Endothelial cell (in vitro differentiated cells): Measurements from ENCODE around the gene OTUD3. TPM values are rescaled to one million over a fixed set of nuclear protein-coding genes. Genes with fewer than 3 reads are reported as not detected.
"Not testable (repeated sequence)": the region's sequence is repeated elsewhere in the genome, so short reads cannot be mapped to it uniquely, and the experiment has no call there.

Source experiments
- DNase-seq: peaks from one replicate; pipeline ENCODE4 v3.0.0; 2021; ENCODE audit warnings: low spot score
- H3K27ac Mint-ChIP-seq: one replicate; pipeline ENCODE4 v1.8.0; 2021; ENCODE audit warnings: mixed read lengths, inconsistent platforms; ENCODE audit not compliant: unreplicated experiment
- H3K27me3 Mint-ChIP-seq: one replicate; pipeline ENCODE4 v1.8.0; 2021; ENCODE audit warnings: mild to moderate bottlenecking, moderate library complexity, mixed read lengths, inconsistent platforms; ENCODE audit not compliant: unreplicated experiment
- H3K36me3 Mint-ChIP-seq: one replicate; pipeline ENCODE4 v1.8.0; 2021; ENCODE audit warnings: mild to moderate bottlenecking, low read depth, mixed read lengths, inconsistent platforms; ENCODE audit not compliant: unreplicated experiment
- H3K4me1 Mint-ChIP-seq: one replicate; pipeline ENCODE4 v1.8.0; 2021; ENCODE audit warnings: mild to moderate bottlenecking, mixed read lengths, inconsistent platforms; ENCODE audit not compliant: unreplicated experiment
- H3K4me3 Mint-ChIP-seq: one replicate; pipeline ENCODE4 v1.8.0; 2021; ENCODE audit warnings: mild to moderate bottlenecking, mixed read lengths, inconsistent platforms; ENCODE audit not compliant: unreplicated experiment
- H3K9me3 Mint-ChIP-seq: one replicate; pipeline ENCODE4 v1.8.0; 2021; ENCODE audit warnings: mixed read lengths, inconsistent platforms; ENCODE audit not compliant: unreplicated experiment
- CTCF ChIP-seq: fragments of 200-600 bp; sonication (generic); IDR thresholded peaks from one replicate; pipeline ENCODE4 v1.5.0; 2021; ENCODE audit warnings: antibody characterized with exemption; ENCODE audit not compliant: unreplicated experiment
- total RNA-seq: library from RNA; stranded (reverse); fragmentation: NEBNext Ultra II Directional; extraction: Animal tissue kit (Norgen Biotek cat#: 25700); gene quantifications from one replicate; pipeline ENCODE4 v1.2.1, GENCODE V29; 2021; ENCODE audit not compliant: unreplicated experiment

OTUD3 gene
- total RNA-seq, 1 donor from 2014 or later = 12.1 TPM

- no peak for DNase-seq
- TF ChIP-seq CTCF = no peak
- H3K27ac Mint-ChIP-seq = no peak overlapping the region
- H3K4me3 Mint-ChIP-seq = no peak overlapping the region
- no peaks in the 10 kb centered on the region for H3K4me1 Mint-ChIP-seq
- H3K9me3 Mint-ChIP-seq = no peaks in the 10 kb centered on the region
- no peaks in the 10 kb centered on the region for H3K36me3 Mint-ChIP-seq
- peaks cover 3% of the 10 kb centered on the region for H3K27me3 Mint-ChIP-seq
Observed at GRCh38 chr1:19866758-19867157, 15.4 kb upstream of the OTUD3 start.

DNA sequence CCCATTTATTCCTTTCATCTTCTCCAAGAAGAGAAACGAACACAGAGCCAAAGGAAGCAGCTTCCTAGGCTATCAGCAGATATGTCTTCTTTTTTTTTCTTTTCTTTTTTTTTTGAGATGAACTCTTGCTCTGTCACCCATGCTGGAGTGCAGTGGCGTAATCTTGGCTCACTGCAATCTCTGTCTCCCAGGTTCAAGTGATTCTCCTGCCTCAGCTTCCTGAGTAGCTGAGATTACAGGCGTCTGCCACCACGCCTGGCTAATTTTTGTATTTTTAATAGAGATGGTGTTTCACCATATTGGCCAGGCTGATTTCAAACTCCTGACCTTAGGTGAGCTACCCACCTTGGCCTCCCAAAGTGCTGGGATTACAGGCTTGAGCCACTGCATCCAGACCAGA is 13.6 kb upstream of the OTUD3 start:
- H3K9me3 Mint-ChIP-seq, H3K27ac Mint-ChIP-seq, H3K4me3 Mint-ChIP-seq, DNase-seq, H3K4me1 Mint-ChIP-seq, H3K36me3 Mint-ChIP-seq, H3K27me3 Mint-ChIP-seq: not testable (repeated sequence)

DNA sequence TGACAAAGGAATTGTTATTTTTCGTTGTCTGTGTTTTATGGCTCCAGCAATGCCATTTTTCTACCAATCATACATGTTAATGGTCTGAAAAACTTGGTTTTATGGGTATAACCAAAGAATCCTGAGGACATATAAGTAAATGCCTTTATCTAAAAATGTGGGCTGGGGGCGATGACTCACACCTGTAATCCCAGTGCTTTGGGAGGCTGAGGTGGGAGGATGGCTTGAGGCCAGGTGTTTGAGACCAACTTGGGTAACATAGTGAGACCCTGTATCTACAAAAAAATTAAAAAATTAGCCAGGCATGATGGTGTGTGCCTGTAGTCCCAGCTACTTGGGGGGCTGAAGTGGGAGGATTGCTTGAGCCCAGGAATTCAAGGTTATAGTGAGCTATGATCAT is 12.7 kb upstream of the OTUD3 start:
- not testable (repeated sequence) for DNase-seq, H3K27me3 Mint-ChIP-seq, H3K9me3 Mint-ChIP-seq, H3K36me3 Mint-ChIP-seq, H3K27ac Mint-ChIP-seq, H3K4me1 Mint-ChIP-seq, H3K4me3 Mint-ChIP-seq

DNA sequence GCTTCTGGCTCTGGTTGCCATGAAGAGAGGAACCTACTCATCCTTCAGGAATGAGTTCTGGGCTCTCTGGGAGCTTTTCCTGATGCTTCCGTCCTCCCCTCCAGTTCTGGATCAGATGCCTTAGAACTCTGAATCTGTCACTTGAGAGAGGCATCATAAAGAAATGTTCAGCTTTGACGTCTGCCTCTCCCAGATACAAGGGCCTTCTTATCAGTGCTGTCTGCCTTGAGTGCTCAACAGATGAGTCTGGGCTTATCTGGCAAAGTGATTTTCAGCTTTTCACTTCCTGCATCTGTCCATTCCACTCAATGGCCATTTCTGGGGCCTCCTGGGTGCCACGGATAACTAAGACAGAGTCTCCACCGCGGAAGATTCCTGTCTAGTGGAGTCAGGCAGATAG is 12.3 kb upstream of the OTUD3 start:
- no peak overlapping the region for H3K4me3 Mint-ChIP-seq
- H3K9me3 Mint-ChIP-seq = no peaks in the 10 kb centered on the region
- no peak for TF ChIP-seq CTCF
- peaks cover 3% of the 10 kb centered on the region for H3K36me3 Mint-ChIP-seq
- peaks cover 5% of the 10 kb centered on the region for H3K27me3 Mint-ChIP-seq
- H3K4me1 Mint-ChIP-seq = peaks cover 5% of the 10 kb centered on the region
- H3K27ac Mint-ChIP-seq = no peak overlapping the region
- no peak for DNase-seq

DNA sequence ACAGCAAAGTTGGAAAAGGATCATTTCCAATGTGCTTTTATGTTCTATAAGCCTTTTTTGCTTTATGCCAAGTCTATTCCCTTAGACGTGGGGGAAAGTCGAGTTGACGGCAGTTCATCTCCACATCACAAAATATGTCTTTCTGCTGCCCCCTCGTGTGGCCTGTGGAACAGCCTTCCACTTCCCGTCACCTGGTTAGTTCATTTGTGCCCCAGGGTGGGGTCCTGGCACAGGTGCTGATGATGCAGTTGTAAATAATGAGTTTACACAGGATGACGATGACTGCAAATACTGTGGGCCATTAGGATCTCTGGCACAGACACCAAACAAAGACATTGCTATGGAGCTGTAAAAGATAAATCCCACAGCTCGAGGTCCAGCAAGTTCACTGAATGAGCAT is 10.0 kb upstream of the OTUD3 start:
- no peak for DNase-seq
- H3K4me1 Mint-ChIP-seq = peaks cover 5% of the 10 kb centered on the region
- TF ChIP-seq CTCF = no peak

DNA sequence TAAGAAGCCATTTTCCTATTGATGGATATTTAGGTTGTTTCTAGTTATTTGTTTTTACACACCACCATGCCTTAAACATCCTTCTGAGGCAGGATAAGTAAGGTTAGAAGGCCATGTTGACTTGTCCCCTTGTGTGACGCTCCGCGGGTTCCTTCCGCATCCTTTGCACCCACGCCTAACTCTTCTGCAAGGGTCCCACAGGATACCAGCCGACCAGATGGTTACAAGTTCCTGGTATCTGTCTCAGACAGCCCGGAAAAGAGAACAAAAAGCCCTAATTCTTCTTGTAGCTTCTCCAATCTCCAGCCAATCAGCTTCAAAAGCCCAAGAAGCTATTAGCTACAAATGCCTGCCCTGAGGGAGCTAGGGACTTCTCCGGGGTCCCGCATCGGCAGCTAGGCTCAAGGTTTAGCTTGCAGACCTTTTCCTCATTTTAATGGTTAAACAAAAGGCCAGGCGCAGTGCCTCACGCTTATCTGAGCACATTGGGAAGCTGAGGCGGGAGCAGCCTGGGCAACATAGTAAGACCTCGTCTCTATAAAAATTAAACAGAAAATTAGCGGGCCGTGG is 4.9 kb upstream of the OTUD3 start:
- H3K4me1 Mint-ChIP-seq = peaks cover 5% of the 10 kb centered on the region
- TF ChIP-seq CTCF = no peak
- H3K36me3 Mint-ChIP-seq = peaks cover 3% of the 10 kb centered on the region
- H3K9me3 Mint-ChIP-seq = no peaks in the 10 kb centered on the region
- no peak overlapping the region for H3K27ac Mint-ChIP-seq
- peaks cover 5% of the 10 kb centered on the region for H3K27me3 Mint-ChIP-seq
- DNase-seq = no peak
- no peak overlapping the region for H3K4me3 Mint-ChIP-seq

More for the DNA sequence above, 10.0 kb upstream of the OTUD3 start:
- peaks cover 5% of the 10 kb centered on the region for H3K27me3 Mint-ChIP-seq
- peaks cover 3% of the 10 kb centered on the region for H3K36me3 Mint-ChIP-seq
- no peak overlapping the region for H3K4me3 Mint-ChIP-seq
- no peak overlapping the region for H3K27ac Mint-ChIP-seq
- no peaks in the 10 kb centered on the region for H3K9me3 Mint-ChIP-seq
